Esophagus muscularis mucosa (tissue), 3 donors: Measurements from ENCODE around the gene DLX5.

Experiments
- CTCF ChIP-seq, 3 experiments: fragments of 200-600 bp in 2 of 3; fragments of 450-650 bp in 1 of 3; sonication (generic) in 2 of 3; IDR thresholded peaks; one replicate each; pipeline ENCODE4 v1.5.1; 2017 to 2019; ENCODE audit warnings: antibody characterized with exemption in 3 of 3, mild to moderate bottlenecking in 2 of 3, moderate library complexity in 1 of 3
- POLR2A ChIP-seq: fragments of 450-650 bp; IDR thresholded peaks from one replicate; pipeline ENCODE4 v1.6.1; 2017; ENCODE audit warnings: antibody characterized with exemption, moderate library complexity, mild to moderate bottlenecking, low read depth
- POLR2AphosphoS5 ChIP-seq, 2 donors: sonication (generic); formaldehyde crosslinking; IDR thresholded peaks; one replicate each; pipeline ENCODE4 v1.6.1; 2017; ENCODE audit warnings: antibody characterized with exemption in 2 of 2

- no peak for TF ChIP-seq POLR2A
- no peak for TF ChIP-seq CTCF (IDR thresholded peaks at IDR 0.05)
- TF ChIP-seq POLR2AphosphoS5 (IDR thresholded peaks at IDR 0.05): no peak
Measured at GRCh38 chr7:97043281-97043680, 18.6 kb upstream of the DLX5 start.
